DMS79 (cell line): Measurements from ENCODE around the gene NLRP5.
"Not testable (repeated sequence)": the region's sequence is repeated elsewhere in the genome, so short reads cannot be mapped to it uniquely, and the experiment has no call there.

Experiments used
- DNase-seq: peaks from one replicate; lab custom pipeline; 2025; lab: John Stamatoyannopoulos, UW

NLRP5 gene

DNA sequence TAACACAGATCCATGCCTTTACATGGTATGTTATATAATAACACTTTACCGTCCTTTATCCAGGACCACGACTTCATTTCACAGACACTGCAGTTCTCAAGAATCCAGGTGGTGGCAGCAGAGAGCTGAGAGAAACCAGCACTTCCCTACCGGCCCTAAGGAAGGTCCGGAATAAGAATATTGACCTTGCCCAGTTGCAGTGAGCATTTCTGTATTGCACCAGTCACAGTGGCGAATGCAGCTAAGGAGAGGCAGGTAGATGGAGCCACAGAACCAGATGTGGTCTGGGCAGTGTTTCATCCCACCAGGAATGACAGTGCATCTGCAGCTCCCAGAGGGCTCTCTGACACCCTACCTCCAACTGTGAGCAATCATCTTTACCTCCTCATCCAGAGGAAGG, 89.9 kb downstream of the NLRP5 start:
- DNase-seq = peak; percentile 5

GRCh38 chr19:56079609-56080008, 93.0 kb downstream of the NLRP5 start:
- DNase-seq = no peak

GRCh38 chr19:56080669-56081401, 94.3 kb downstream of the NLRP5 start:
- peak; percentile 39 for DNase-seq

GRCh38 chr19:56083668-56084067, 97.1 kb downstream of the NLRP5 start:
- no peak for DNase-seq

DNA sequence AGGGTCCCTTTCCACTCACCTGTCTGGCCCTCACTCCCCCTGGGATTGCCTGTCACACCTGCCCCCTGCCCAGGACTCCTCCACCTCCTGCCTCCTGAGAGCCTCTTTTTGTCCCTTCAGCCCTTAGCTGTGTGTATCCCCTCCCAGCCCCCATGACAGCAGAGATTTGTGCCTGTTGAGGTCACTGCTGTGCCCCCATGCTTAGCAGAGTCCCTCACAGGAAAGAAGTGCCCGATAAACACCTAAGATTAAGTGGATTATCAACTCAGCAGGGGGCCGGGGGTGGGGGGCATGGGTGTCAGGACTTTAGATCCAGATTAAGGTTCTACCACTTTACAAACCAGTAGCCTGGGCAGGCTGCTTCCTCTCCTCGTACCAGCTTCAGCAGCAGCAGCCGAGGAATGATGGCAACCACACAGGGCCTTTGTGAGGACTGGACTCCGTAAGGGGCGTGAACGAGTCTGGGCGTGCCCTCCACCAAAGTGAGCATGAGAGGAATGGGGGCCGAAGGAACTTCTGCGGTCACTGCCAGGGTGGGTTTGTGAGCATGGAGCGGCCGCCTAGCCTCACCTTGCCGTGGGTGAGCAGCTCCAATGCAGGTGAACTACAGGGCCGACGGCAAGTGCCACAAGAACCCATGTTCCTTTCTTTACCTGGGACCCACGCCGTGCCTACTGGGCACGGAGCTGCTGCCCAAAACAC, 98.4 kb downstream of the NLRP5 start:
- no peak for DNase-seq

- DNase-seq = no peak
Measured at GRCh38 chr19:56085571-56086275, 99.1 kb downstream of the NLRP5 start.

DNA sequence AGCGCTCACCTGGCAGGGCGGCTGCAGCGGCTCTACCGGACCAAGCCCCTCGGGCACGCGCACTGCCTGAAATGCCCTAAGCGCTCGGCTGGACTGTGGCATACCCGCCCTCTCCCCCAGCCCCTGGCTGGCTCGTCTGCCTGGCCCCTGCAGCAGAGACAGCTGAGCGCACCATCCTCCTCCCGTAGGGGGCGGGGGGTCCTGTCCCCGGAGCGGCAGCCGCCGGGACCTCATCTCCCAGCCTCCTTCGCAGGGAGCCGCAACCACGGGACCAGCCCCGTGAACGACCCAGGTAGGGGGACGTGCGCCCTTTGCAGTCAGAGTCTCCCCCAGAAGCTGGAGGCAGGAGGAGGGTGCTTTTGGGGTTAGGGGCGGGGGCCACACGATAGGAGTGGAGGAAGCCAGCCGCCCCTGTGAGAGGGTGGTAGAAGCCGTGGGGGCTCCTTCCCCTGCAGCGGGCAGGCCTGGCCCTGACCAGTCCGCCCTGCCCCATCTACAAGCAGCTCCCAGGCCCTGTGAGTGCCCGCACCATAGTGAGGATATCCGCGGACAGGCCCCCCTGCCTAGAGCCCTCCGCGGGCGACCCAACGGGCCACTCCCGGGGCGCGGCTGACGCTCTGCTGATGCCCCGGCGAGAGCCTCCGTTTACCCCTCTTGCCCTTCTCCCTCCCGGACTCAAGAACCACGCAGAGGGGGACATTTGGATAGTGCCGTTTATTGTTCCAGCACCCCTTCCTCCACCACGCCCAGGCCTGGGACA, 100.3 kb downstream of the NLRP5 start:
- DNase-seq = no peak

- no peak for DNase-seq
Measured at GRCh38 chr19:56087647-56088496, 101.3 kb downstream of the NLRP5 start.

- DNase-seq = no peak
Measured at GRCh38 chr19:56088497-56089215, 102.1 kb downstream of the NLRP5 start.

GRCh38 chr19:56089344-56089743, 102.8 kb downstream of the NLRP5 start:
- DNase-seq = no peak

GRCh38 chr19:56091066-56091490, 104.5 kb downstream of the NLRP5 start:
- no peak for DNase-seq

DNA sequence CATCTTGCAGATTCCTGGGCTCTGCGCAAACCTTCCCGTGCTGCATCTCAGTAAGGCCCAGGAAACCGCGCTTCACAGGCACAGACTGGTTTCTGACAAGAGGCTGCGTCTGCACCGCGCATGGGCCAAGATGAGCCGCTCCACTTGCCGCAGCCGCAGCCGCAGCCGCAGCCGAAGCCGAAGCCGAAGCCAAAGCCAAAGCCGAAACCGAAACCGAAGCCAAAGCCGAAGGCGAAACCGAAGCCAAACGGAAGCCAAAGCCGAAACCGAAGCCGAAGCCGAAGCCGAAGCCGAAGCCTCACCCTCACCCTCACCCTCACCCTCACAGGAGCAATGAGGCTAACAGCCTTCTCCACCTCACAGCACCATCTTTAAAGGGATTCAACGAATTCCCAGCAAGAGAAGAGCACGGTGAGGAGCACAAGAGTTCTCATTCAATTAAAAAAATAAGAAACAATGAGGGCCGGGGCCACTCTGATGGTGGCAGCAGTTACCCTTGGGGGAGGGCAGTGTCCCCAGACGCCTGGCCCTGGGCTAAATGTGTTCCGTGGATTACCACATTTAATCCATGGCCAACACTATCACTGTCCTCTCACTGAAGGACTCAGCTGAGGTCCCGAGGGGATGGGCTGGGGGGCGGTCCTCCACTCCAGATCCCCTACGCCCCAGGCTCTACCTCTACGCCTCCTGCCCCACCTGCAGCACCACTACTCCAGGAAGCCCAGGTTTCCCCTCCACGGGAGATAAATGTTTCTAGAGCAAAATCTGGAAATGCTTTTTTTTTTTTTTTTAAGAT, 105.4 kb downstream of the NLRP5 start:
- DNase-seq = peak; percentile 77

DNA sequence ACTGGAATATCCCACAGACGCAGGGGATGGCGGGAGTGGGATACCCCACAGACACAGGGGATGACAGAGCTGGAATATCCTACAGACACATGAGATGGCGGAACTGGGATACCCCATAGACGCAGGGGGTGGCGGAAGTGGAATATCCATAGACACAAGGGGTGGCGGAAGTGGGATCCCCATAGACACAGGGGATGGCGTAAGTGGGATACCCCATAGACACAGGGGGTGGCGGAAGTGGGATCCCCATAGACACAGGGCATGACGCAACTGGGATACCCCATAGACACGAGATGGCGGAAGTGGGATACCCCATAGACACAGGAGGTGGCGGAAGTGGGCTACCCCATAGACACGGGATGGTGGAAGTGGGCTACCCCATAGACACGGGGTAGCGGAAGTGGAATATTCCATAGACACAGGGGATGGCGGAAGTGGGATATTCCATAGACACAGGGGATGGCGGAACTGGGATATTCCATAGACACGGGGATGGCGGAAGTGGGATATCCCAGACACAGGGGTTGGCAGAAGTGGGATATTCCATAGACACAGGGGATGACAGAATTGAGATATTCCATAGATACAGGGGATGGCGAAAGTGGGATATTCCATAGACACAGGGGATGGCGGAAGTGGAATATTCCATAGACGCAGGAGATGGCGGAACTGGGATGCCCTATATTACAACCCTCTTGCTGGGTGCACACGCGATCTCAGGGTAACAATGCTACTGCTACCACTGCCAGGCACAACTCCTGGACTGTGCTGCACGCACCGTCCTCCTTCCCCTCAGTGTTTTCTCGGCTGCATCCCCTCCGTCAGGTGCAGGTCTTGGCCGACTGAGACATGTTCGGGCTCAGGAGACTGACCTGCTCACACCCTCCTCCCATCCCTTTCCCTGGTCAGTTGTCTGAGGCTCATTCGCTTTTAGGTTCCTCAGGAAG, 106.4 kb downstream of the NLRP5 start:
- no peak for DNase-seq

DNA sequence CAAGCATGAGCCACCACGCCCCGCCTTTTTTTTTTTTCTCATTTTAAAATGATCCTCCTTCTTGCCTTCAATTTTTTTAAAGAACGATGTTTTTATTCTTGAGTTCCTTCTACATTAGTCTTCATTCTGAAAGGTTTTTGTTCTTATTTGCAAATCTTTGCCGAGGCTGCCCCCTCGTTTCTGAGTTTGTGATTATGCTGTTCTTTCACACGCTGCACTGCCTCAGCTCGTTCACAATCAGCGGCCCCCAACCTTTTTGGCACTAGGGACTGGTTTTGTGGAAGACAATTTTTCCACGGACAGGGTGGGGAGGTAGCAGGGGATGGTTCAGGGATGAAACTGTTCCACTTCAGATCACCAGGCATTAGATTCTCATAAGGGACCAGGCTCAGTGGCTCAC, 107.9 kb downstream of the NLRP5 start:
- no peak for DNase-seq

DNA sequence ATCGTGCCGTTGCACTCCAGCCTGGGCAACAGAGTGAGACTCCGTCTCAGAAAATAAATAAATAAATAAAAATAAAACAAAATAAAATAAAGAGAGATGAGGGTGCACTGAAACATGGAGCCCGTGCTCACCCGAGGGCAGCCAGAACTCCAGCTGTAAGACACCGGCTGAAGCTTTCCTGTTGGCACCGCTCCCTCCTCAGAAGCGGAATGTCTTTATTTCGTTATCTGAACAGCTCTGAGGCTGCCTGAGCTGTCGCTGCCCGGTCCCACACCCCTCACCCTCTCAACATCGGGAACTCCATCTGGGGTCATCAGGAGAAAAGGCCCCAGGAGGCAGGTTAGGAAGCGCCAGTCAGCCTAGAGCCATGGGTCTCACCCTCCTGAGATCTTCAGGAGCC, 110.1 kb downstream of the NLRP5 start:
- DNase-seq = no peak

- no peak for DNase-seq
Measured at GRCh38 chr19:56097306-56097705, 110.7 kb downstream of the NLRP5 start.

GRCh38 chr19:56097776-56098175, 111.2 kb downstream of the NLRP5 start:
- DNase-seq = no peak

GRCh38 chr19:56098237-56098636, 111.7 kb downstream of the NLRP5 start:
- DNase-seq = not testable (repeated sequence)
